Heart left ventricle (tissue), 16 donors: Measurements from ENCODE around the gene SYCP3. TPM values are rescaled to one million over a fixed set of nuclear protein-coding genes. Genes with fewer than 3 reads are reported as not detected.
A peak's percentile ranks its signal among the peaks of the same experiment; 100 is the strongest.

Experiments
- ATAC-seq, 4 donors: fragments of 200-7000 bp; cut with Tn5 transposase; one replicate each; pipeline ENCODE4 v1.9.1; 2020 to 2022; ENCODE audit warnings: moderate library complexity in 4 of 4, mild to moderate bottlenecking in 3 of 4, moderate number of reproducible peaks in 1 of 4
- DNase-seq, 5 donors: peaks; one replicate each; pipeline ENCODE4 v3.0.0-alpha.2; 2020
- H3K27ac ChIP-seq, 12 donors: fragments of 200-600 bp; sonication (generic) in 4 of 12; one replicate each; pipeline versions ENCODE4 v1.5.0 to v1.8.0; 2016 to 2022; ENCODE audit warnings: mild to moderate bottlenecking in 2 of 12
- H3K27me3 ChIP-seq, 9 donors: fragments of 200-600 bp; sonication (generic) in 2 of 9; one replicate each; pipeline versions ENCODE4 v1.5.1 to v1.8.0; 2016 to 2022; ENCODE audit warnings: mild to moderate bottlenecking in 3 of 9
- H3K36me3 ChIP-seq, 9 donors: fragments of 200-600 bp; sonication (generic) in 2 of 9; one replicate each; pipeline versions ENCODE4 v1.5.0 to v1.8.0; 2018 to 2022; ENCODE audit warnings: mild to moderate bottlenecking in 2 of 9
- H3K4me1 ChIP-seq, 12 donors: fragments of 200-600 bp; sonication (generic) in 4 of 12; one replicate each; pipeline versions ENCODE4 v1.5.0 to v1.8.0; 2016 to 2022; ENCODE audit warnings: mild to moderate bottlenecking in 3 of 12
- H3K4me3 ChIP-seq, 12 donors: fragments of 200-600 bp; sonication (generic) in 4 of 12; one replicate each; pipeline versions ENCODE4 v1.5.0 to v1.8.0; 2017 to 2022; ENCODE audit warnings: mild to moderate bottlenecking in 9 of 12, moderate library complexity in 4 of 12
- H3K9me3 ChIP-seq, 12 donors: fragments of 200-600 bp; sonication (generic) in 4 of 12; one replicate each; pipeline versions ENCODE4 v1.5.0 to v1.8.0; 2016 to 2022; ENCODE audit warnings: mild to moderate bottlenecking in 1 of 12
- CTCF ChIP-seq, 12 donors: fragments of 200-600 bp; sonication (generic) in 4 of 12; IDR thresholded peaks; one replicate each; pipeline versions ENCODE4 v1.5.0 to v1.8.0; 2018 to 2022; ENCODE audit warnings: antibody characterized with exemption in 12 of 12, mild to moderate bottlenecking in 5 of 12
- POLR2A ChIP-seq, 2 donors: fragments of 450-650 bp; IDR thresholded peaks; one replicate each; pipeline ENCODE4 v1.6.1; 2017; ENCODE audit warnings: antibody characterized with exemption in 2 of 2, mild to moderate bottlenecking in 2 of 2, moderate library complexity in 2 of 2
- WGBS, 4 donors: extraction: QIAGEN DNeasy Blood & Tissue Kit in 2 of 4; methylation state at CpG; one replicate each; pipeline versions ENCODE4 v1.1.5 to v1.1.7; 2013 to 2018; 5-methylcytosine and 5-hydroxymethylcytosine counted together
- intact Hi-C, 10 donors: fragments of 100-400 bp; cut with DNase I; formaldehyde crosslinking; loops; one replicate each; pipeline versions ENCODE4 v1.11.1 to v1.14.2; 2022
- polyA plus RNA-seq, 2 donors: library from polyadenylated mRNA; stranded (reverse); fragments of 200-250 nt; gene quantifications; one replicate each; pipeline ENCODE4 v1.2.3, GENCODE V29; 2013
- total RNA-seq, 9 donors: library from RNA; depleted of rRNA in 2 of 9; stranded (reverse); fragments of >200 nt in 2 of 9; fragmentation: NEBNext Ultra II Directional in 3 of 9; extraction: Animal tissue kit (Norgen Biotek cat#: 25700) in 3 of 9; gene quantifications; one replicate each; pipeline versions ENCODE4 v1.1.0 to v1.2.4, GENCODE V29; 2016 to 2023
- donor health status: ischemic (EF 13 %, LVEDD 7.1; RV severe dilation, severe dysfunction).
- donor health status: healthy with polysubstance abuse.
- donor health status: DM: no; HTN: yes; CAD: no.
- donor health status: DM: no; HTN: no; CAD: no.
- donor health status: ischemic (EF 25% LVEDD 6.9; RV normal size, moderate dysfunction).
- donor health status: ischemic (EF 25% LVEDD 5.7; RV mildly dilated, moderate dysfunction).
- donor health status: healthy.
- donor health status: DM: yes; HTN: yes; CAD: no.
- donor health status: ischemic (EF 35%, LVEDD 5.7; RV mildly dilated, moderate dysfunction).
- donor health status: nonischemic (EF 11% LVEDD 7.7; RV severe dilation, severe dysfunction).
- donor health status: DM: yes; HTN: yes; CAD: no.
- donor health status: PGD.
- donor health status: ischemic (EF 29% LVEDD 5.4; RV normal size, mild dysfunction).
- donor health status: nonischemic (EF 23%, LVEDD 6.1; RV moderate dilation, normal function).

Gene SYCP3
- total and polyA plus RNA-seq, 11 donors, result 0.04 TPM; not detected in 10

- no peak for TF ChIP-seq CTCF (IDR thresholded peaks at IDR 0.05)
- TF ChIP-seq POLR2A (IDR thresholded peaks at IDR 0.05), result peak in 1 of 2 donors; percentile 44
- Histone ChIP-seq H3K27ac (peak overlapping the region; percentile 86 to 98 (median 94)), H3K27me3 (no peaks in the 10 kb centered on the region), H3K9me3 (peaks cover 0 to 7% (median 0%) of the 10 kb centered on the region in 12 donors), H3K4me3 (peak overlapping the region; percentile 70 to 96 (median 90)), H3K4me1 (peaks cover 0 to 51% (median 27%) of the 10 kb centered on the region in 12 donors), H3K36me3 (no peaks in the 10 kb centered on the region)
- intact Hi-C loops, result loop anchor here in 4 of 10 donors (2.0 to 10.0 kb wide), 4 partner anchors 17 to 203 kb away; partner anchors contain the start of gene GNPTAB (in 1 of the 4)
- ATAC-seq (peak; percentile 25 to 64 (median 48)), DNase-seq (peak; percentile 46 to 80 (median 71))
- WGBS, 4 donors, result 0 to 1% (median 1%) methylated on average over 28 to 67 of the region's 67 CpGs
Observed at GRCh38 chr12:101697930-101698799, 41.1 kb downstream of the SYCP3 start.

GRCh38 chr12:101697197-101697929 is 41.9 kb downstream of the SYCP3 start, which contains the start of gene CHPT1:
Gene CHPT1, plus strand, starts transcription at chr12:101697640. Its CDS starts 222 bp downstream, at chr12:101697862.
- Histone ChIP-seq H3K9me3 (peaks cover 0 to 7% (median 0%) of the 10 kb centered on the region in 12 donors), H3K36me3 (no peaks in the 10 kb centered on the region), H3K27me3 (no peaks in the 10 kb centered on the region), H3K4me1 (peaks cover 0 to 47% (median 23%) of the 10 kb centered on the region in 12 donors), H3K27ac (peak within 1 kb of the TSS; percentile 86 to 98 (median 94)), H3K4me3 (peak within 1 kb of the TSS; percentile 70 to 96 (median 90))
- TF ChIP-seq POLR2A (IDR thresholded peaks at IDR 0.05) (peak; percentile 22 to 57), CTCF (IDR thresholded peaks at IDR 0.05) (peak in 1 of 12 donors; percentile 4)
- intact Hi-C loops, result loop anchor here in 4 of 10 donors (2.0 to 10.0 kb wide), 4 partner anchors 17 to 203 kb away; partner anchors contain the start of gene GNPTAB (in 1 of the 4)
- DNase-seq (peak; percentile 79 to 92 (median 90)), ATAC-seq (peak; percentile 73 to 78 (median 76))
- WGBS, 4 donors, result 0 to 1% (median 1%) methylated on average over 19 to 80 of the region's 80 CpGs

- Histone ChIP-seq H3K4me3 (peak overlapping the region; percentile 70 to 96 (median 90)), H3K27ac (peak overlapping the region; percentile 86 to 98 (median 94)), H3K36me3 (no peaks in the 10 kb centered on the region), H3K9me3 (peaks cover 0 to 7% (median 0%) of the 10 kb centered on the region in 12 donors), H3K27me3 (no peaks in the 10 kb centered on the region), H3K4me1 (peaks cover 0 to 41% (median 16%) of the 10 kb centered on the region in 12 donors)
- no peak for TF ChIP-seq CTCF (IDR thresholded peaks at IDR 0.05)
- TF ChIP-seq POLR2A (IDR thresholded peaks at IDR 0.05), result no peak
- 32 to 41% (median 35%) methylated on average over 17 to 18 of the region's 18 CpGs for WGBS, 4 donors
- ATAC-seq, result peak; percentile 82 to 91 (median 90)
- peak; percentile 67 to 91 (median 76) for DNase-seq
- intact Hi-C loops, result loop anchor here in 4 of 10 donors (2.0 to 10.0 kb wide), 4 partner anchors 16 to 202 kb away; partner anchors contain the start of gene GNPTAB (in 1 of the 4)
Observed at GRCh38 chr12:101696251-101697196, 42.7 kb downstream of the SYCP3 start.
